Upper lobe of left lung (tissue), 6 donors: ENCODE results near the gene CALCR. TPM values are rescaled to one million over a fixed set of nuclear protein-coding genes. Genes with fewer than 3 reads are reported as not detected.

Source experiments
- ATAC-seq, 2 donors: fragments of 200-7000 bp; cut with Tn5 transposase; one replicate each; pipeline ENCODE4 v1.9.1; 2022; ENCODE audit warnings: mild to moderate bottlenecking in 2 of 2, moderate library complexity in 2 of 2; ENCODE audit not compliant: low FRiP score in 2 of 2
- DNase-seq, 2 donors: peaks; one replicate each; pipeline ENCODE4 v3.0.0-alpha.2; 2019 to 2020
- H3K27ac ChIP-seq, 4 donors: fragments of 200-600 bp; sonication (generic); one replicate each; pipeline ENCODE4 v1.5.1; 2016 to 2019
- H3K27me3 ChIP-seq, 4 donors: fragments of 200-600 bp; sonication (generic); one replicate each; pipeline ENCODE4 v1.5.1; 2017 to 2019
- H3K36me3 ChIP-seq, 4 donors: fragments of 200-600 bp; sonication (generic); one replicate each; pipeline ENCODE4 v1.5.1; 2016 to 2019
- H3K4me1 ChIP-seq, 4 donors: fragments of 200-600 bp; sonication (generic); one replicate each; pipeline ENCODE4 v1.5.1; 2018 to 2019
- H3K4me3 ChIP-seq, 4 donors: fragments of 200-600 bp; sonication (generic); one replicate each; pipeline ENCODE4 v1.5.1; 2017 to 2019; ENCODE audit warnings: mild to moderate bottlenecking in 2 of 4, moderate library complexity in 1 of 4
- H3K9me3 ChIP-seq, 4 donors: fragments of 200-600 bp; sonication (generic); one replicate each; pipeline ENCODE4 v1.5.1; 2018 to 2019
- EP300 ChIP-seq, 4 donors: sonication (generic); formaldehyde crosslinking; IDR thresholded peaks; one replicate each; pipeline ENCODE4 v1.5.1; 2017; ENCODE audit warnings: antibody characterized with exemption in 4 of 4, control low read depth in 2 of 4
- POLR2A ChIP-seq, 4 donors: fragments of 450-650 bp; IDR thresholded peaks; one replicate each; pipeline ENCODE4 v1.5.1; 2016 to 2017; ENCODE audit warnings: antibody characterized with exemption in 4 of 4, mild to moderate bottlenecking in 2 of 4
- POLR2AphosphoS5 ChIP-seq, 2 donors: sonication (generic); formaldehyde crosslinking; IDR thresholded peaks; one replicate each; pipeline ENCODE4 v1.5.1; 2017; ENCODE audit warnings: antibody characterized with exemption in 2 of 2
- WGBS, 2 donors: methylation state at CpG; one replicate each; pipeline ENCODE4 v1.1.5; 2017 to 2018; 5-methylcytosine and 5-hydroxymethylcytosine counted together
- total RNA-seq, 6 donors: library from RNA; depleted of rRNA in 4 of 6; stranded (reverse); fragments of >200 nt in 4 of 6; gene quantifications; one replicate each; pipeline versions ENCODE4 v1.1.0 to v1.2.1, GENCODE V29; 2016 to 2021
- TF ChIP-seq, protein P1 (sequence below), 6 experiments: fragments of 450-650 bp in 4 of 6; fragments of 200-600 bp in 2 of 6; sonication (generic) in 2 of 6; IDR thresholded peaks; one replicate each; pipeline ENCODE4 v1.5.1; 2016 to 2019; ENCODE audit warnings: antibody characterized with exemption in 6 of 6
- donor health status: DM: no; HTN: no; CAD: no; lungs with moderate emphysema.
- donor health status: DM: no; HTN: yes; CAD: no; lungs with severe emphysema.

CALCR gene
- total RNA-seq, 6 donors from 2014 or later, result 0.09 to 0.10 TPM; not detected in 4

DNA sequence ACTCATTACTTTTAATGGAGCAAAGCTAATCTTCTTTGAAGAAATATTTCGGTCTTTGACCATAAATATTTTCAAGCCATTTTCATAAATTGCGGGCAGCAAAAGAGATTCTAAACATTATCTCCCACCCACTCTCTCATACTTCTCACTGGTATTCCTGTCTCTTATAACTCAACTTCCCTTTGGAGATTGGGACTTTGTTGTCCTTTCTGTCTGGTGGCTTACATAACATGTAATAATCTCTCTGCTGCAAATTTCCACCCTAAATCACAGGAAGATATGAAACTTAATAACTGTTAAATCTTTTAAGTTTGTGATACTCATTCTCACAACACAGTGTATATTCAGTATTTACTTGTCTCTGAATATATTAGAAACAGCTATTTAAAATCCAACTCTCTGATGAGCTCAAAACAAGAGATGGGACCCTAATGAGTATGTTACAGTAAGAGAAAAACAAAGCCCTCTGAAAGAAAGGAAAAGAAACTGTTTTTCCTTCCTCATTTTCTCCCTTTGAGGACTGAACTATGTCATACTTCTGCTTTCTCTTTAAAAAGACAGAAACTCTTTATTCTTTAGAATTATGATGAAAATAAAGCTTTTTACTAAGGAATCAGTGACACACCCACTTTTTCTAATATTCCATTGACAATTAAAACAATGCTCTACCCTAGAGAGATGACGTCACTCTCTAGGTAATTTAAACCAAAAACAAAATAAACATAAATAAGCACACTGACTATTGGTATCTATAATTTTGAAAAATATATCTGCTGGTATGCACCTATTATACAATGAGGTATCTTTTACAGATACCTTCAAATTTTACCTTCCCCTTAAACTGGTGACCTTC lies 14.7 kb downstream of the CALCR start:
- Histone ChIP-seq H3K27me3 (no peaks in the 10 kb centered on the region), H3K27ac (no peak overlapping the region), H3K4me3 (no peak overlapping the region), H3K9me3 (no peaks in the 10 kb centered on the region), H3K36me3 (no peaks in the 10 kb centered on the region), H3K4me1 (peaks cover 0 to 13% (median 7%) of the 10 kb centered on the region in 4 donors)
- WGBS, 2 donors, result 77 to 83% methylated on average over 3 of the region's 3 CpGs
- DNase-seq (no peak), ATAC-seq (peak in 1 of 2 donors; percentile 71)
- TF ChIP-seq EP300 (IDR thresholded peaks at IDR 0.05), result no peak
- TF ChIP-seq, protein P1, sequence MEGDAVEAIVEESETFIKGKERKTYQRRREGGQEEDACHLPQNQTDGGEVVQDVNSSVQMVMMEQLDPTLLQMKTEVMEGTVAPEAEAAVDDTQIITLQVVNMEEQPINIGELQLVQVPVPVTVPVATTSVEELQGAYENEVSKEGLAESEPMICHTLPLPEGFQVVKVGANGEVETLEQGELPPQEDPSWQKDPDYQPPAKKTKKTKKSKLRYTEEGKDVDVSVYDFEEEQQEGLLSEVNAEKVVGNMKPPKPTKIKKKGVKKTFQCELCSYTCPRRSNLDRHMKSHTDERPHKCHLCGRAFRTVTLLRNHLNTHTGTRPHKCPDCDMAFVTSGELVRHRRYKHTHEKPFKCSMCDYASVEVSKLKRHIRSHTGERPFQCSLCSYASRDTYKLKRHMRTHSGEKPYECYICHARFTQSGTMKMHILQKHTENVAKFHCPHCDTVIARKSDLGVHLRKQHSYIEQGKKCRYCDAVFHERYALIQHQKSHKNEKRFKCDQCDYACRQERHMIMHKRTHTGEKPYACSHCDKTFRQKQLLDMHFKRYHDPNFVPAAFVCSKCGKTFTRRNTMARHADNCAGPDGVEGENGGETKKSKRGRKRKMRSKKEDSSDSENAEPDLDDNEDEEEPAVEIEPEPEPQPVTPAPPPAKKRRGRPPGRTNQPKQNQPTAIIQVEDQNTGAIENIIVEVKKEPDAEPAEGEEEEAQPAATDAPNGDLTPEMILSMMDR (IDR thresholded peaks at IDR 0.05), result no peak

DNA sequence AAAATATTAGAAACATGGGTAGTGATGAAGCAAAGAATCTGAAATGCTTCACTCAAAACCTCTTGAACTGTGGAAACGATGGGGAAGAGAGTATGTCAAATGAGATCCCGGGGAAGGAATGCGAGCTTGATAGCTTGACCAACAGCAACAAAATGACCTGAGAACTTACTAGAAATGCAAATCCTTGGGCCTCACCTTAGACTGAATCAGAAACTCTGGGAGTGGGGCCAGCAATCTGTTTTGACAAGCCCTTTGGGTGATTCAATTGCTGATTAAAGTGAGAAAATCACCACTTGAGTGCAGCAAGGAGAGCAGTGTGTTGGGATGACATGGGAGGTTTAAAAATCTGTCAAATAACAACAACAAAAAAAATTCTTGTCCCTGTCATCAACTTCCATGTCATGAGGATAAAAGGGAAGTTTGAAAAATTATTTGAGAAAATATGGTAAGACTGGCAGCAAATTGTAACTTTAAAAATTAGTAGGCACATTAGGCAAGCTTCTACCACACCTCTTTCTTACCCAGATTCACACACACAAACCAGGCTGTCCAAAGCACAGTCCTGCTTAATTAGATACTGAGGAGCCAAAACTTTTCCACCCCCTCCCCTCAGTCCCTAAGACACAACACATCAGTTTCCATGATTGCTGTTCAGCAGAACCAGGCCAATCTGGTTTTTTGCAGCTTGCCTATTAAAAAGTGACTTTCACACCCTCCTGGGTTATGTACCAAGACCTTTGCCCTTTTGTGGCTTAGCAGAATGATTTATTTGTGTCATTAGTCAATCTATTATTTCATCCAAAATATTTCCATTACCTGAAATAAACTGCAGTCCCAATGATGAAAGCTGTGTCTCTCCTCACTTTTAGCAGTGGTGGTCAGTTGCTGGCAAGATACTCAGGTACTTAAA lies 15.6 kb downstream of the CALCR start:
- DNase-seq (peak in 1 of 2 donors; percentile 64), ATAC-seq (peak in 1 of 2 donors; percentile 55)
- Histone ChIP-seq H3K4me3 (no peak overlapping the region), H3K4me1 (peaks cover 0 to 13% (median 7%) of the 10 kb centered on the region in 4 donors), H3K27me3 (no peaks in the 10 kb centered on the region), H3K36me3 (no peaks in the 10 kb centered on the region), H3K9me3 (no peaks in the 10 kb centered on the region), H3K27ac (no peak overlapping the region)
- TF ChIP-seq, protein P1 (IDR thresholded peaks at IDR 0.05), result no peak
- TF ChIP-seq POLR2A (IDR thresholded peaks at IDR 0.05) (no peak), EP300 (IDR thresholded peaks at IDR 0.05) (no peak), POLR2AphosphoS5 (IDR thresholded peaks at IDR 0.05) (no peak)
- 49 to 69% methylated on average over 3 of the region's 3 CpGs for WGBS, 2 donors

DNA sequence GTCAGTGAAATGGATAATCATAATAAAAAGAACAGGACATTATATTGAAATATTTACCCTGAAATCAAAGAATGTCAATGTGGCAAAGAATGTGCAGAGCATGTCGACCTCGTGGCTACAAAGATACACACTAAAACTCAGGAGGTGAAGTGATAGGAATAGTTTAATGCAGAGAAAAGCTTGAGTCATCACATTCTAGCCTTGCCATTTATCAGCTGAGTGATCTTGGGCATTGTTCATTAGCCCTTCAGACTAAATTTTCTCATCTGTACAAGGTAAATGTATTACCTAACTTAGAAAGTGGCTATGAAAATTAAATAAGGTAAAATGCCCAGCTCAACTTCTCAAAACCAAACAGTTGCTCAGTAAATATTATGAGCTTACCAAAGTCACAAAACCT lies 22.6 kb downstream of the CALCR start:
- Histone ChIP-seq H3K27ac (no peak overlapping the region), H3K27me3 (no peaks in the 10 kb centered on the region), H3K4me3 (no peak overlapping the region), H3K9me3 (no peaks in the 10 kb centered on the region), H3K36me3 (no peaks in the 10 kb centered on the region), H3K4me1 (no peaks in the 10 kb centered on the region)
- ATAC-seq, result no peak
- DNase-seq, result no peak
- WGBS, 2 donors, result 60 to 73% methylated on average over 2 of the region's 2 CpGs
- TF ChIP-seq, protein P1 (IDR thresholded peaks at IDR 0.05), result no peak
- no peak for TF ChIP-seq POLR2AphosphoS5 (IDR thresholded peaks at IDR 0.05)
- TF ChIP-seq POLR2A (IDR thresholded peaks at IDR 0.05), result no peak
- no peak for TF ChIP-seq EP300 (IDR thresholded peaks at IDR 0.05)

DNA sequence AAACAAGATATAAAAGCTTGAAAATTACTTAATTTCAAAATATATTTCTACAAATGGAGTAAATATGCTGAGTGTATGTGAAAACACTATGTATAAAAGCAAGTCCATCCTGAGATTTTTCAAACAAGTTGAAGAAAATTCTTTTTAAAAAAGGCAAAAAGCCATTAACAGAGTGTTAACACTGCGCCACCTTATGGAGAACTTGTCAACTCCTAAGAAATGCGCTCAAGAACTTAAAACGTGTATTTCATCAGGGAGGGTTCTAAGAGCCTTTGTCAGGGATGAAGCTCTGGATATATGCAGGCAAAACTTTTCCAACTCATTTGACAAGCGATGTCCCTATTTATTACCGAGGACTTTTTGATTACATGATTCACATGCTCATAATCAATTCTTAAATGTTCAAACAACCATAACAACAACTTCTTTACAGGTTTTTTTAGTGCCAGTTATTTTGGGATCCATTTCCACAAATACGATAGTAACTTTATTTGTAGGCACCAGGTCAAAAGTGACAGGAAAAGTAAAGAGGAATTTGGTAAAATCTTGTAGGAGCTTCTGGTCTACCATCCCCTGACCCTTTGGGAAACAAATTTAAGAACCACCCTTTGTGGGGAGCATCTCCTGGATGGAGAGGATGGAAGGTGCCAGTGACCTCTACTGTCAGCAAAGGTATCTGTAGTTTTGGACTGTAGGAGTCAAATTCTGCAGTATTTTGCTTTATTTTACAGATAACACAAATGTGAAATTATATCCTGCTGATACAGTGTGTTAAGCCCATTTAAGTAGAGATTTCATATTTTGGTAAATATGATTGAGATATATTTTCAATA lies 23.2 kb downstream of the CALCR start:
- no peaks in the 10 kb centered on the region for H3K9me3 ChIP-seq
- TF ChIP-seq POLR2A (IDR thresholded peaks at IDR 0.05), result no peak
- TF ChIP-seq, protein P1 (IDR thresholded peaks at IDR 0.05), result peak in 4 of 6 experiments; percentile 23 to 42 (median 34)
- WGBS, 2 donors, result 22 to 26% methylated on average over 6 of the region's 6 CpGs
- H3K27ac ChIP-seq, result no peak overlapping the region
- no peak overlapping the region for H3K4me3 ChIP-seq
- no peaks in the 10 kb centered on the region for H3K36me3 ChIP-seq
- no peaks in the 10 kb centered on the region for H3K4me1 ChIP-seq
- ATAC-seq (no peak), DNase-seq (no peak)
- no peaks in the 10 kb centered on the region for H3K27me3 ChIP-seq
